Mesothelial cell of epicardium (in vitro differentiated cells): ENCODE measurements around the gene ROR2. TPM values are rescaled to one million over a fixed set of nuclear protein-coding genes. Genes with fewer than 3 reads are reported as not detected.
A peak's percentile ranks its signal among the peaks of the same experiment; 100 is the strongest.

Source experiments
- DNase-seq, 2 experiments: peaks; one replicate each; pipeline ENCODE4 v3.0.0; 2021; ENCODE audit warnings: low spot score in 2 of 2; ENCODE audit not compliant: unreplicated experiment in 2 of 2
- H3K27ac Mint-ChIP-seq: 2 replicates; pipeline ENCODE4 v1.8.0; 2021; ENCODE audit warnings: mixed read lengths
- H3K27me3 Mint-ChIP-seq: 2 replicates; pipeline ENCODE4 v1.8.0; 2021; ENCODE audit warnings: low read depth, mixed read lengths
- H3K36me3 Mint-ChIP-seq: 2 replicates; pipeline ENCODE4 v1.8.0; 2021; ENCODE audit warnings: mixed read lengths
- H3K4me1 Mint-ChIP-seq: 2 replicates; pipeline ENCODE4 v1.8.0; 2021; ENCODE audit warnings: mixed read lengths
- H3K4me3 Mint-ChIP-seq: 2 replicates; pipeline ENCODE4 v1.8.0; 2021; ENCODE audit warnings: mild to moderate bottlenecking, moderate library complexity, mixed read lengths
- H3K9me3 Mint-ChIP-seq: 2 replicates; pipeline ENCODE4 v1.8.0; 2021; ENCODE audit warnings: mixed read lengths
- CTCF ChIP-seq: fragments of 200-600 bp; sonication (generic); IDR thresholded peaks from one replicate; pipeline ENCODE4 v1.5.0; 2021; ENCODE audit warnings: antibody characterized with exemption; ENCODE audit not compliant: unreplicated experiment
- total RNA-seq: library from RNA; stranded (reverse); gene quantifications from 3 replicates; pipeline ENCODE4 v1.2.1, GENCODE V29; 2021

ROR2 gene
- total RNA-seq, 1 donor from 2014 or later, result 41.0 TPM

DNA sequence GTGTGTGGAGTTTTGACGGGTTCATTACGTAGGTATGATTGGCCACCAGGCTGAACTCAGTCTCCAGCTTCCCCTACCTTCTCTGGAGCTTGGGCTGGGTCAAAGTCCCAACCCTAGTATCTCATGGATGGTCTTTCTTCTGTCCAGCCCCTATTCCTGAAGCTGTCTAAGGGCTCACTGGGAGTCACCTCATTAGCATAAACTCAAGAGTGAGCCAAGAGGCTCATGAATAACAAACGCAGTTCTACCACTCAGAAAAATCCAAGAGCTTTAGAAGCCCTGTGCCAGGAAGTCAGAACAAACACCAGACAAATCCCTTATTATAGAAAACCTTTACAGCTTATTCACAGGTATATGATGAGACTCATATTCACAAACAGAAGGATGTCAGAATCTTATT, 346.1 kb downstream of the ROR2 start:
- Mint-ChIP-seq H3K4me1 (no peaks in the 10 kb centered on the region), H3K36me3 (no peaks in the 10 kb centered on the region), H3K9me3 (no peaks in the 10 kb centered on the region), H3K27ac (no peak overlapping the region), H3K4me3 (no peak overlapping the region), H3K27me3 (no peaks in the 10 kb centered on the region)
- DNase-seq, result no peak
- TF ChIP-seq CTCF, result no peak

DNA sequence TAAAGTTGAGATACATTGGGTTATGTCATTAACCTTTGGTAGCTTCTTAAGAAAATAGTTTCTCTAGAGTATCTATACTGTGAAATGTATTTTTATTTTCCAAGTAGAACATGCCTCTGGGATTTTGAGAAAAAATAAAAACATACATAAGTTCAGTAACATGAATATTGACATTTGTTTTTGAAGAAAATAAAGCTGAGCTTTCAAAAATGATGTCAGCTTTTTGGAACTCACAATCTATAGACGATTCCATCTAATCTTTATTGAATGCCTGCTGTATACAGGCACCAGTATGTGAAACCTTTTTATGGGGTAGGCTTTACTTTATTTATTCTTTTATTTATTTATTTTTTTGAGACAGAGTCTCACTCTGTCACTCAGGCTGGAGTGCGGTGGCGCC, 350.5 kb downstream of the ROR2 start:
- no peak for TF ChIP-seq CTCF
- DNase-seq, result no peak
- Mint-ChIP-seq H3K36me3 (no peaks in the 10 kb centered on the region), H3K27me3 (no peaks in the 10 kb centered on the region), H3K27ac (no peak overlapping the region), H3K4me3 (no peak overlapping the region), H3K9me3 (no peaks in the 10 kb centered on the region), H3K4me1 (no peaks in the 10 kb centered on the region)

DNA sequence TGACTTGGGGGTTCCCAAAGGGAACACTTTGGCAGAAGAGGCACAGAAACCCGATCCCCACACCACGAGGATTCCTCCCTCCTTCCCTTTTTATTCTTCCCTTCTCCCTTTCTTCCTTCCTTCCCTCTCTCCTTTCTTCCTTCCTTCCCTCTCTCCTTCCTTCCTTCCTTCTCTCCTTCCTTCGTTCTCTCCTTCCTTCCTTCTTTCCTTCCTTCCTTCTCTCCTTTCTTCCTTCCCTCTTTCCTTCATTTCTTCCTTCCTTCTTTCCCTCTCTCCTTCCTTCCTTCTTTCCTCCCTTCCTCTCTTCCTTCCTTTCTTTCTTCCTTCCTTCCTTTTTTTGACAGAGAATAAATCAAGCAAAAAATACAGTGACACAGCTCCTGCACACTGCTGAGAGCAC, 358.4 kb downstream of the ROR2 start:
- Mint-ChIP-seq H3K27me3 (no peaks in the 10 kb centered on the region), H3K27ac (no peak overlapping the region), H3K9me3 (no peaks in the 10 kb centered on the region), H3K36me3 (no peaks in the 10 kb centered on the region), H3K4me1 (no peaks in the 10 kb centered on the region), H3K4me3 (no peak overlapping the region)
- TF ChIP-seq CTCF, result no peak
- no peak for DNase-seq

DNA sequence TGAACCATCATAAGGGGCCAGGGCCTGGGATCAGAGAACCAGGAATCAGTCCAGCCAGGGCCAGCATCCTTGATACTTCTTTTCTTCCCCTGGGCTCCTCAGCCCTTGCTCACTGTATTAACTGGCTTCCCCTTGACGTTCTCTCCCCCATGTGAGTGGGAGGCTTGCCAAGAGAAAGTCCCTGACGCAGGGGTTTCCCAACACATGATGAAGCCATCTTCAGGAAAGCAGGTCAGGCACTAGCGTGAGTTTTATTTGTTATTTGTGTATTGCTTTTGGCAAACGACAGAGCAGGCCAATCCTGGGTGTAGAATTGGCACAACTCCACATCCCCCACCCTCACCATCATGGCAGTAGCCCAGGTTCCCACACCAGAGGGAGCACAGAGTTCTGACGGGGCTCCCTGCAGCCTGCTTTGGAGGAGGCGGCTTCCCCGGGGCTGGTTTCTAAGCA, 360.9 kb downstream of the ROR2 start:
- H3K27ac Mint-ChIP-seq, result no peak overlapping the region
- no peaks in the 10 kb centered on the region for H3K36me3 Mint-ChIP-seq
- no peaks in the 10 kb centered on the region for H3K9me3 Mint-ChIP-seq
- H3K27me3 Mint-ChIP-seq, result no peaks in the 10 kb centered on the region
- no peaks in the 10 kb centered on the region for H3K4me1 Mint-ChIP-seq
- no peak for TF ChIP-seq CTCF
- H3K4me3 Mint-ChIP-seq, result no peak overlapping the region
- peak in 1 of 2 experiments; percentile 54 for DNase-seq

DNA sequence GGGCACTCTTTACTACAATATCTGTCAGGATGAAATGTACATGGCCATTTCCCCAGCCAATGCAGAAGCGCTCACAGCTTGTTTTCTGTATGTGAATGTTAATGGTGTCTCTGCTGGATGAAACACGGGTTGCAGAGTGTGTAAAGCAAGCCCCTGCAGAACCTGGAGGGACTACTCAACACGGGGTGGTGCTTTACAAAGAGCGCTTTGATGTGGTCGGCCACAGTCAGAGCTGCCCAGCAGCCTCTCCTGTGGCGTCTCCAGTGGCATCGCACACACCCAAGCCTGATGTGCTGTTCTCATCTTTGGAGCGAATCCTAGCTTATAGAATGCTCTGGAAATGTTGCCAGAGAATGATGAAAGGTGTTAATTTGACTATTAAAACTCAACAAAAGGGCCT, 363.7 kb downstream of the ROR2 start:
- no peak for TF ChIP-seq CTCF
- no peaks in the 10 kb centered on the region for H3K36me3 Mint-ChIP-seq
- no peaks in the 10 kb centered on the region for H3K4me1 Mint-ChIP-seq
- H3K27me3 Mint-ChIP-seq, result no peaks in the 10 kb centered on the region
- H3K9me3 Mint-ChIP-seq, result no peaks in the 10 kb centered on the region
- DNase-seq, result no peak
- no peak overlapping the region for H3K4me3 Mint-ChIP-seq
- H3K27ac Mint-ChIP-seq, result no peak overlapping the region

DNA sequence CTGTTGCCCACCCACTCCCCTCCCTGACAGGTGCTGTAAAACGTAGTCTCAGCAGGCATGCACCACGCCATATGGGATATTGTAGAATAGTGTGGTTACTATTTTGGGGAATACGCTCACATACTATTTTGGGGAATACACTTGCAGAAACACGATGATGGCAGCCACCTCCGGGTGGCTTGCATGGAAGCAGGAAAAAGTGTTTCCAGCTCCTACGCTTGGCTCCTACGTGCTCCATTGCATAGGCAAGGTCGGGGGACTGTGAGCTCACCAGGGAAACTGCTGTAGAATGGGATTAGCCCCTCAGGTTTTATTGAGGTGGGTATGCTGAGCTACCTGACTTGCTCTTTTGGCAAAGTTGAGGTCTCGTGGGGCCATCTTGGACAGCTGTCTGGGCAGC, 366.1 kb downstream of the ROR2 start:
- no peaks in the 10 kb centered on the region for H3K27me3 Mint-ChIP-seq
- no peaks in the 10 kb centered on the region for H3K36me3 Mint-ChIP-seq
- no peak for DNase-seq
- H3K27ac Mint-ChIP-seq, result no peak overlapping the region
- no peak overlapping the region for H3K4me3 Mint-ChIP-seq
- no peaks in the 10 kb centered on the region for H3K9me3 Mint-ChIP-seq
- H3K4me1 Mint-ChIP-seq, result no peaks in the 10 kb centered on the region
- no peak for TF ChIP-seq CTCF
